Measurements from ENCODE around the gene PIEZO1. TPM values are rescaled to one million over a fixed set of nuclear protein-coding genes. Genes with fewer than 3 reads are reported as not detected.

PIEZO1 gene
- polyA plus RNA-seq, 1 of the 3 experiments (the other 2 are of a cell fraction): 184 TPM

- POLR2A ChIA-PET: no interaction called here
- H4K20me1 ChIP-seq (ENCODE audit: insufficient read depth): peaks cover 91% of the 10 kb centered on the region
- WGBS (ENCODE audit: low lambda C conversion rate): 83% methylated on average over 5 of the region's 34 CpGs
Measured at GRCh38 chr16:88779406-88780141, 5.4 kb downstream of the PIEZO1 start.

More at GRCh38 chr16:88779406-88780141, 5.4 kb downstream of the PIEZO1 start:
- Histone ChIP-seq H3K27me3 (ENCODE audit: insufficient read depth) (no peaks in the 10 kb centered on the region), H3K4me3 (ENCODE audit: low read depth in 2 of 2, low read length in 1 of 2) (no peak overlapping the region), H3F3A (replicated peaks; ENCODE audit: insufficient read depth) (peaks cover 16% of the 10 kb centered on the region), H2AFZ (ENCODE audit: low read depth) (no peak overlapping the region), H3K27ac (ENCODE audit: low read depth in 2 of 2, low read length in 1 of 2) (no peak overlapping the region), H3K9me2 (no peaks in the 10 kb centered on the region), H3K4me1 (ENCODE audit: control insufficient read depth in 1 of 2, insufficient read depth in 2 of 2, low read depth in 1 of 2, low read length in 1 of 2) (peaks cover 0 to 41% of the 10 kb centered on the region in 2 experiments; a peak in 3 of 4 replicates), H3K9ac (no peak overlapping the region), H3K79me2 (ENCODE audit: insufficient read depth) (peaks cover 100% of the 10 kb centered on the region), H3K9me3 (no peaks in the 10 kb centered on the region), H3K36me3 (replicated peaks in 1 of 2; ENCODE audit: control insufficient read depth in 1 of 2, insufficient read depth in 2 of 2, low read length in 1 of 2) (no peaks in the 10 kb centered on the region), H3K4me2 (no peak overlapping the region)
- CTCF ChIA-PET: interaction anchor here (1.2 to 3.9 kb wide), 7 partner anchors 9 to 78 kb away, joined by 3 to 35 read pairs (median 5); no protein-coding TSS in a partner anchor
- TF ChIP-seq ELF1 (IDR thresholded peaks at IDR 0.05) (no peak), POLR2AphosphoS5 (IDR thresholded peaks at IDR 0.05; ENCODE audit: low read depth, low read length) (no peak), EP300 (IDR thresholded peaks at IDR 0.05; ENCODE audit: borderline replicate concordance in 1 of 2, low read depth in 1 of 2, low read length in 1 of 2) (no peak), FOSL2 (IDR thresholded peaks at IDR 0.05; ENCODE audit: borderline replicate concordance, low read depth) (no peak), MEF2A (IDR thresholded peaks at IDR 0.05; ENCODE audit: borderline replicate concordance, low read depth) (no peak), RFX5 (IDR thresholded peaks at IDR 0.05; ENCODE audit: low read length) (no peak), SIN3A (IDR thresholded peaks at IDR 0.05; ENCODE audit: borderline replicate concordance, low read depth, low read length) (no peak), USF1 (IDR thresholded peaks at IDR 0.05; ENCODE audit: borderline replicate concordance, low read depth) (no peak), REST (IDR thresholded peaks at IDR 0.05; ENCODE audit: low read depth, low read length) (no peak), GATA2 (CRISPR knock-in tag; IDR thresholded peaks at IDR 0.05) (no peak), GABPA (IDR thresholded peaks at IDR 0.05; ENCODE audit: low read depth) (no peak), CHD2 (IDR thresholded peaks at IDR 0.05; ENCODE audit: low read length, partially characterized antibody) (no peak), FOXM1 (IDR thresholded peaks at IDR 0.05; ENCODE audit: low read depth) (no peak), NFIC (IDR thresholded peaks at IDR 0.05; ENCODE audit: borderline replicate concordance) (no peak), TAF1 (IDR thresholded peaks at IDR 0.05; ENCODE audit: borderline replicate concordance, low read depth, low read length) (no peak), ZBTB33 (IDR thresholded peaks at IDR 0.05; ENCODE audit: borderline replicate concordance, low read depth) (no peak), IRF3 (IDR thresholded peaks at IDR 0.05; ENCODE audit: low read depth, low read length) (no peak), RAD21 (IDR thresholded peaks at IDR 0.05; ENCODE audit: low read length) (no peak)
- DNase-seq: no peak

All from SK-N-SH (cell line).